ENCODE measurements around the gene COPZ1. TPM values are rescaled to one million over a fixed set of nuclear protein-coding genes. Genes with fewer than 3 reads are reported as not detected.

COPZ1 gene
- total and polyA plus RNA-seq, 10 donors: 55.4 to 99.1 (median 80.5) TPM

DNA sequence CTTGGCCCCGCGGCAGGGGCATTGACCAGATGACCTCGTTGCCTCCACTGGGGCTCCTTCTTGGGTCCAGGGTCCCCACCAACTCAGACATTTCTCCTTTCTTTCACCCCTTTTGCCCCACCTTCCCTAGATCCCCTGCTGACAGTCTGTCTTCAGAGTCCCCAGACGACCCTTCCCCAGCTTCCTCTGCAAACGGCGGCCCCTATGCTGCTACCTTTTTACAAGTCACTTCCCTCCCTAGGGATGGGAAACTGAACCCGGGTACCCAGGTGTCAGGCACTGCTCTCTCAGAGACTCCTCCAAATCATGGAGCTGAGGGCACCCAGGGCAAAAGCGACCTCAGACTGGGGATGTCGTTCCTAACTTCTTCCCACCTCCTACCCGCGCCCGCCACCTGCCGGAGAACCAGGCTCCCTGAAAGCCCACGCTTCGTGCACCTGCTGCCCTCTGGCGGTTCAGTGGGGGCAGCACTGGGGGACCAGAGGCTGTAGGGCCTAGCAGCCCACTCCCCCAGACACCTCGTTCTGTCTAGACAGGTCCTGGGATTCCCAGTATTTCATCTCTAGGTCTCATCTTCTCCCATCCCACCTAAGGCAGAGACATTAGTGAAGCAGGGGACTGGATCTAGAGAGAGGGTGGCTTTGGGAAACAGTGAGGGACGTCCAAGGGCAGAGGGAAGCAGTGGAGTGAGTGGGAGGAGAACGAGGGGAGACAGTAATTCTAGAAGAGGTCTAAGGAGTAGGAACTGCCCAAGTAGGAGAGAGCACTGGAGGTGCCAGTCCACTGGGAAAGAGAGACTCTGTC lies 54.7 kb downstream of the COPZ1 start:
- Histone ChIP-seq H3K36me3 (no peaks in the 10 kb centered on the region), H3K27me3 (replicated peaks in 1 of 7) (no peaks in the 10 kb centered on the region), H3K4me3 (peak overlapping the region in 6 of 8 donors; percentile 23 to 65 (median 32)), H3K27ac (peak overlapping the region in 4 of 8 donors; percentile 12 to 52 (median 24)), H3K9me3 (no peaks in the 10 kb centered on the region), H3K4me1 (peaks cover 7 to 75% (median 26%) of the 10 kb centered on the region in 6 donors)
- peak; percentile 98 for DNase-seq
- intact Hi-C loops (cut with DNase I; ENCODE audit: low total_unique reads): no loop called here
- TF ChIP-seq POLR2A (IDR thresholded peaks at IDR 0.05): no peak
- peak; percentile 54 to 77 (median 71) for TF ChIP-seq POLR2AphosphoS5 (IDR thresholded peaks at IDR 0.05)
- peak; percentile 97 to 100 (median 100) for TF ChIP-seq CTCF (IDR thresholded peaks at IDR 0.05 in 8 of 11, conservative IDR thresholded peaks at IDR 0.05 in 3 of 11)
- 12 to 26% (median 21%) methylated on average over 18 to 19 of the region's 19 CpGs for WGBS, 5 donors

DNA sequence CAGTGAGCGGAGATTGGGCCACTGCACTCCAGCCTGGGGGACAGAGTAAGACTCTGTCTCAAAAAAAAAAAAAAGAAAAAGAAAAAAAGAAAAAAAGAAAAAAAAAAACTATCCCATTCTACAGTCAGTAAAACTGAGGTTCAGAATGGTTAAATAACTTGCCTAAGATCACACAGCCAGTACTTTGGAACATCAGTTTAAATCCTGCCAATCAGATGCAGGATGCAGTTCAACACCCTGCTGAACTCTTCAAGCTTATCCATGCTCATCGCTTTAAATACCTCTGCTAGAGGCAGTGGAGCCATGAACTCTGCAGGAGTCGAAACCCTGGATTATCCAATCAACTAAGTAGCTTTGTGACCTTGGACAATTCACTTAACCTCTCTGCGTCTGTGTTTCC lies 56.2 kb downstream of the COPZ1 start:
- Histone ChIP-seq H3K36me3 (no peaks in the 10 kb centered on the region), H3K4me1 (peaks cover 15 to 77% (median 38%) of the 10 kb centered on the region in 6 donors), H3K27me3 (replicated peaks in 1 of 7) (no peaks in the 10 kb centered on the region), H3K27ac (no peak overlapping the region), H3K9me3 (no peaks in the 10 kb centered on the region), H3K4me3 (no peak overlapping the region)
- TF ChIP-seq CTCF (IDR thresholded peaks at IDR 0.05 in 8 of 11, conservative IDR thresholded peaks at IDR 0.05 in 3 of 11) (no peak), POLR2A (IDR thresholded peaks at IDR 0.05) (no peak), POLR2AphosphoS5 (IDR thresholded peaks at IDR 0.05) (no peak)
- DNase-seq: no peak
- intact Hi-C loops (cut with DNase I; ENCODE audit: low total_unique reads): no loop called here
- WGBS, 5 donors: 79 to 91% (median 88%) methylated on average over 4 of the region's 4 CpGs

DNA sequence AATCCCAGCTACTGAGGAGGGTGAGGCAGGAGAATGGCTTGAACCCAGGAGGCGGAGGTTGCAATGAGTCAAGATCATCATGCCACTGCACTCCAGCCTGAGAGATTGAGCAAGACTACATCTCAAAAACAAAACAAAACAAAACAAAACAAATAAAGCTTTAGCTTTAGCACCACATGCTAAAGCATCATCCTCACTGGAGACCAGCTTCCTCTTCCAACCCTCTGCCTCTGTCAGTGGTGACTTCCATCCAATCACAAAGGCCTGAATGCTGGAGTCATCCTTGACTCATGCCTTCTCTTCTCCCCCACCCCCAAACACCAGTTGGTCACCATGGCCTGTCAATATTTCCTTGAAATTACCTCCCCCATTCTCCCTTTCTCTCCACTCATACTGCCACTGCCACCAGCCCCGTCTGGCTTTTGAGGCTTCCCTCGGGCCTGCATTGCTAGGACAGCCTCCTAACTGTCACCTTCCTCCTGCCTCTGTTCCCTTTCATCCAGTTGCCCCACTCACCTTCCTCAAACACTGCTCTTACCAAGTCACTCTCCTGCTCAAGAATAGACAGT lies 58.2 kb downstream of the COPZ1 start:
- peak overlapping the region in 2 of 8 donors; percentile 16 to 50 for H3K4me3 ChIP-seq
- intact Hi-C loops (cut with DNase I; ENCODE audit: low total_unique reads): no loop called here

More for the DNA sequence above, 58.2 kb downstream of the COPZ1 start:
- DNase-seq: peak; percentile 44
- Histone ChIP-seq H3K9me3 (no peaks in the 10 kb centered on the region), H3K36me3 (no peaks in the 10 kb centered on the region), H3K27ac (peak overlapping the region in 5 of 8 donors; percentile 72 to 88 (median 79)), H3K4me1 (peaks cover 15 to 95% (median 47%) of the 10 kb centered on the region in 6 donors), H3K27me3 (replicated peaks in 1 of 7) (no peaks in the 10 kb centered on the region)
- WGBS, 5 donors: 60 to 90% (median 70%) methylated on average over 3 of the region's 3 CpGs
- TF ChIP-seq POLR2AphosphoS5 (IDR thresholded peaks at IDR 0.05): no peak
- no peak for TF ChIP-seq POLR2A (IDR thresholded peaks at IDR 0.05)
- TF ChIP-seq CTCF (IDR thresholded peaks at IDR 0.05 in 8 of 11, conservative IDR thresholded peaks at IDR 0.05 in 3 of 11): no peak
